Stomach (tissue), 4 donors: ENCODE data around the gene GPLD1.

Experiments used
- CTCF ChIP-seq, 7 experiments: fragments of 450-650 bp in 4 of 7; fragments of 200-600 bp in 3 of 7; sonication (generic) in 3 of 7; IDR thresholded peaks; one replicate each; pipeline ENCODE4 v1.5.1; 2016 to 2019; ENCODE audit warnings: antibody characterized with exemption in 7 of 7, control low read depth in 2 of 7, mild to moderate bottlenecking in 1 of 7
- POLR2A ChIP-seq, 4 donors: fragments of 450-650 bp; IDR thresholded peaks; one replicate each; pipeline ENCODE4 v1.6.1; 2016; ENCODE audit warnings: antibody characterized with exemption in 4 of 4, control low read depth in 2 of 4, mild to moderate bottlenecking in 1 of 4, moderate library complexity in 1 of 4

- no peak for TF ChIP-seq CTCF (IDR thresholded peaks at IDR 0.05)
- TF ChIP-seq POLR2A (IDR thresholded peaks at IDR 0.05) = no peak
Observed at GRCh38 chr6:24458941-24459340, 30.4 kb downstream of the GPLD1 start.
